Measurements from ENCODE around the gene RAMACL. TPM values are rescaled to one million over a fixed set of nuclear protein-coding genes. Genes with fewer than 3 reads are reported as not detected.

RAMACL gene
- total RNA-seq, 1 experiment from 2014 or later, result 0.15 TPM

DNA sequence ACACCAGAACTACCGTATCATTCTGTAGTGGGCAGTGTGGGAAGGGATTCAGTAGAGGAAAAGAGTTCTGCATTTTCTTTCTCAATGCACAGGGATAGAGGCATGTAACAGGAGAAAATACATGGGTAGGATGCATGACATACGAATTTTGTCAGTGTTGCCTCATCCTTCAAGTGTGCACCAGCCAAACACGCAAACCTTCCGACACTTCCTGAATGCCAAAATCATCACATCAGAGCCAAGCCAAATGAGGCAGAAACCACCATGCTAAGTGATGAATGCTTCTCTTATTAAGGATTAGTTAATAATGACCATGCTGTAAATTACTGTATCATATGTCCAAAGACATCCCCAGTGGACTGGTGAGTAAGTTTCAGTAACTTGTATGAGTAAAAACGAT, 27.3 kb downstream of the RAMACL start:
- RAD21 ChIA-PET (ENCODE audit: low non-redundant PET in 1 of 2, low total read pairs in 2 of 2, uncharacterized antibody in 2 of 2, unreplicated experiment in 2 of 2), result no interaction called here
- H3K9me2 ChIP-seq (ENCODE audit: insufficient read depth), result no peaks in the 10 kb centered on the region
- no peak overlapping the region for H3K4me3 ChIP-seq (replicated peaks in 1 of 2; ENCODE audit: low read depth in 1 of 2, low read length in 2 of 2)
- no TSS peak for BruUV-seq (replicated peaks)
- no peaks in the 10 kb centered on the region for H4K20me1 ChIP-seq (ENCODE audit: insufficient read depth)
- DNase-seq (ENCODE audit: low read depth, low spot score) (no peak), ATAC-seq (no peak)
- no peak overlapping the region for H2AFZ ChIP-seq (ENCODE audit: low read depth, low read length, poor library complexity, severe bottlenecking)
- intact Hi-C loops (cut with micrococcal nuclease), result loop anchor here (10.0 kb wide), 1 partner anchor 136 kb away; no protein-coding TSS in a partner anchor
- CTCF ChIA-PET, result no interaction called here
- no peaks in the 10 kb centered on the region for H3K9me3 ChIP-seq (ENCODE audit: control insufficient read depth in 1 of 2, insufficient read depth in 1 of 2, low read depth in 1 of 2, low read length in 2 of 2)
- peaks cover 20 to 26% of the 10 kb centered on the region in 2 experiments for H3K4me1 ChIP-seq (ENCODE audit: control insufficient read depth in 1 of 2, insufficient read depth in 2 of 2, low read length in 2 of 2)
- POLR2A ChIA-PET, result no interaction called here
- no peaks in the 10 kb centered on the region for H3K27me3 ChIP-seq (ENCODE audit: insufficient read depth, low read length)
- no peak overlapping the region for H3K27ac ChIP-seq (ENCODE audit: low read depth, low read length)
- H3K9ac ChIP-seq (ENCODE audit: low read length), result no peak overlapping the region
- no peaks in the 10 kb centered on the region for H3K79me2 ChIP-seq (ENCODE audit: insufficient read depth, low read length)
- TF ChIP-seq, protein P1, sequence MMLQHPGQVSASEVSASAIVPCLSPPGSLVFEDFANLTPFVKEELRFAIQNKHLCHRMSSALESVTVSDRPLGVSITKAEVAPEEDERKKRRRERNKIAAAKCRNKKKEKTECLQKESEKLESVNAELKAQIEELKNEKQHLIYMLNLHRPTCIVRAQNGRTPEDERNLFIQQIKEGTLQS (IDR thresholded peaks at IDR 0.05), result no peak
- TF ChIP-seq TCF7L2 (IDR thresholded peaks at IDR 0.05; ENCODE audit: borderline replicate concordance, extremely low read depth, insufficient read depth, insufficient read length) (no peak), FOSL1 (IDR thresholded peaks at IDR 0.05; ENCODE audit: low read depth) (no peak), ELF1 (IDR thresholded peaks at IDR 0.05; ENCODE audit: borderline replicate concordance, low read depth) (no peak), YY1 (IDR thresholded peaks at IDR 0.05; ENCODE audit: extremely low read depth, insufficient replicate concordance, low read depth, low read length) (no peak), POLR2AphosphoS5 (IDR thresholded peaks at IDR 0.05; ENCODE audit: low read depth, low read length) (no peak), POLR2A (IDR thresholded peaks at IDR 0.05; ENCODE audit: borderline replicate concordance, extremely low read depth, insufficient read depth, insufficient read length) (no peak), ZNF274 (IDR thresholded peaks at IDR 0.05; ENCODE audit: low read depth, low read length) (no peak), SIN3A (IDR thresholded peaks at IDR 0.05; ENCODE audit: low read depth) (no peak), EZH2 (IDR thresholded peaks at IDR 0.05) (no peak)
- no peak overlapping the region for H3K4me2 ChIP-seq (ENCODE audit: low read length)
- no peaks in the 10 kb centered on the region for H3K36me3 ChIP-seq (ENCODE audit: control insufficient read depth in 1 of 2, insufficient read depth in 2 of 2, low read length in 2 of 2)

Data from HCT116 (cell line).